GM12878 (cell line): ENCODE data around the gene ZSCAN32. TPM values are rescaled to one million over a fixed set of nuclear protein-coding genes. Genes with fewer than 3 reads are reported as not detected.
A peak's percentile ranks its signal among the peaks of the same experiment; 100 is the strongest.

Experiments used
- BCL11A ChIP-seq: IDR thresholded peaks from 2 replicates; pipeline ENCODE4 v1.6.1; 2011; ENCODE audit warnings: low read depth, low read length
- BHLHE40 ChIP-seq, 2 experiments: fragments of 450-650 bp in 1 of 2; IDR thresholded peaks; 2 replicates each; pipeline ENCODE4 v1.6.1; 2011 to 2017; ENCODE audit warnings: low read depth in 2 of 2, borderline replicate concordance in 1 of 2, improper control_type of control experiment in 1 of 2, low read length in 1 of 2, mild to moderate bottlenecking in 1 of 2
- ETV6 ChIP-seq, 2 experiments: fragments of 450-650 bp in 1 of 2; IDR thresholded peaks in 1 of 2; conservative IDR thresholded peaks in 1 of 2; 2 replicates each; pipeline ENCODE4 v1.6.1; 2014; ENCODE audit warnings: antibody characterized with exemption in 1 of 2, borderline replicate concordance in 1 of 2, low read depth in 1 of 2, mild to moderate bottlenecking in 1 of 2, moderate library complexity in 1 of 2
- FOS ChIP-seq: IDR thresholded peaks from 3 replicates; pipeline ENCODE4 v1.6.1; 2011; ENCODE audit warnings: borderline replicate concordance; ENCODE audit not compliant: insufficient read length; ENCODE audit errors: extremely low read depth
- HDAC2 ChIP-seq: fragments of 200-600 bp; sonication (generic); IDR thresholded peaks from 2 replicates; pipeline ENCODE4 v1.6.1; 2017
- IKZF2 ChIP-seq, 2 experiments: fragments of 450-650 bp; IDR thresholded peaks; 2 replicates each; pipeline ENCODE4 v1.6.1; 2017; ENCODE audit warnings: mild to moderate bottlenecking in 2 of 2, moderate library complexity in 2 of 2
- IRF4 ChIP-seq: IDR thresholded peaks from 2 replicates; pipeline ENCODE4 v1.6.1; 2011; ENCODE audit warnings: low read depth, low read length
- JUNB ChIP-seq: IDR thresholded peaks from 2 replicates; pipeline ENCODE4 v1.6.1; 2016; ENCODE audit warnings: antibody characterized with exemption, mild to moderate bottlenecking
- KDM1A ChIP-seq: fragments of 200-600 bp; sonication (generic); IDR thresholded peaks from 2 replicates; pipeline ENCODE4 v1.6.1; 2016; ENCODE audit warnings: borderline replicate concordance
- MEF2A ChIP-seq: IDR thresholded peaks from 2 replicates; pipeline ENCODE4 v1.6.1; 2011; ENCODE audit warnings: low read depth, mild to moderate bottlenecking, low read length, moderate library complexity; ENCODE audit not compliant: insufficient read depth
- MEF2B ChIP-seq: fragments of 450-650 bp; IDR thresholded peaks from 2 replicates; pipeline ENCODE4 v1.6.1; 2018; ENCODE audit warnings: mild to moderate bottlenecking, moderate library complexity; ENCODE audit not compliant: partially characterized antibody, poor library complexity, severe bottlenecking
- MYC ChIP-seq: IDR thresholded peaks from 2 replicates; pipeline ENCODE4 v1.6.1; 2011; ENCODE audit warnings: mild to moderate bottlenecking, low read length, moderate library complexity, inconsistent platforms; ENCODE audit not compliant: insufficient read depth, insufficient replicate concordance, insufficient read length, severe bottlenecking
- NR2C1 ChIP-seq: fragments of 450-650 bp; IDR thresholded peaks from 2 replicates; pipeline ENCODE4 v1.6.1; 2017; ENCODE audit warnings: antibody characterized with exemption, mild to moderate bottlenecking, moderate library complexity
- RAD51 ChIP-seq: fragments of 450-650 bp; IDR thresholded peaks from 2 replicates; pipeline ENCODE4 v1.6.1; 2016; ENCODE audit warnings: moderate library complexity, mild to moderate bottlenecking, inconsistent platforms
- RUNX3 ChIP-seq: IDR thresholded peaks from 2 replicates; pipeline ENCODE4 v1.6.1; 2012; ENCODE audit warnings: low read length, inconsistent platforms
- SMAD1 ChIP-seq: fragments of 450-650 bp; IDR thresholded peaks from 2 replicates; pipeline ENCODE4 v1.6.1; 2018; ENCODE audit warnings: mild to moderate bottlenecking, low read depth; ENCODE audit not compliant: partially characterized antibody
- TBL1XR1 ChIP-seq: IDR thresholded peaks from 2 replicates; pipeline ENCODE4 v1.6.1; 2012; ENCODE audit warnings: low read depth, low read length, improper control_type of control experiment
- ZBED1 ChIP-seq: IDR thresholded peaks from 2 replicates; pipeline ENCODE4 v1.6.1; 2016; ENCODE audit warnings: borderline replicate concordance
- ZNF384 ChIP-seq: IDR thresholded peaks from 2 replicates; pipeline ENCODE4 v1.6.1; 2012; ENCODE audit warnings: low read depth, mild to moderate bottlenecking, low read length, improper control_type of control experiment, borderline replicate concordance
- polyA plus RNA-seq, 11 experiments: library from polyadenylated mRNA; depleted of rRNA in 4 of 11; unstranded in 6 of 11; stranded (reverse) in 5 of 11; fragments of >200 nt; fragmentation: Nextera tagmentation in 4 of 11; fragmentation: Illumina TruSeq in 1 of 11; extraction: Ambion mirVana in 4 of 11; extraction: Trizol in 1 of 11; gene quantifications; 1 replicate in 1 of 11; 2 replicates in 10 of 11; pipeline versions ENCODE4 v1.2.1 to v1.2.3, GENCODE V29; 2011 to 2016; ENCODE audit warnings: inconsistent platforms in 2 of 11, missing spikeins in 2 of 11, low read depth in 1 of 11
- total RNA-seq, 4 experiments: library from RNA; depleted of rRNA in 3 of 4; stranded (reverse); fragments of >200 nt in 3 of 4; fragmentation: Illumina TruSeq in 1 of 4; extraction: Trizol in 1 of 4; gene quantifications; 2 replicates each; pipeline versions ENCODE4 v1.2.1 to v1.2.3, GENCODE V29; 2013 to 2021
- TF ChIP-seq, protein P1 (sequence below): IDR thresholded peaks from 2 replicates; pipeline ENCODE4 v1.6.1; 2012; ENCODE audit warnings: low read length, inconsistent platforms
- TF ChIP-seq, protein P2 (sequence below): fragments of 450-650 bp; IDR thresholded peaks from 2 replicates; pipeline ENCODE4 v1.6.1; 2016; ENCODE audit warnings: mild to moderate bottlenecking
- TF ChIP-seq, protein P3 (sequence below): IDR thresholded peaks from 2 replicates; pipeline ENCODE4 v1.6.1; 2011; ENCODE audit warnings: borderline replicate concordance, low read depth, mild to moderate bottlenecking, moderate library complexity, mixed read lengths, low read length; ENCODE audit not compliant: insufficient read depth; ENCODE audit errors: extremely low read length

Gene ZSCAN32
- total and polyA plus RNA-seq, 10 of the 15 experiments (the other 5 are each of a cell fraction or from before 2014, with no cell fraction given) = 9.6 to 23.8 (median 15.5) TPM

DNA sequence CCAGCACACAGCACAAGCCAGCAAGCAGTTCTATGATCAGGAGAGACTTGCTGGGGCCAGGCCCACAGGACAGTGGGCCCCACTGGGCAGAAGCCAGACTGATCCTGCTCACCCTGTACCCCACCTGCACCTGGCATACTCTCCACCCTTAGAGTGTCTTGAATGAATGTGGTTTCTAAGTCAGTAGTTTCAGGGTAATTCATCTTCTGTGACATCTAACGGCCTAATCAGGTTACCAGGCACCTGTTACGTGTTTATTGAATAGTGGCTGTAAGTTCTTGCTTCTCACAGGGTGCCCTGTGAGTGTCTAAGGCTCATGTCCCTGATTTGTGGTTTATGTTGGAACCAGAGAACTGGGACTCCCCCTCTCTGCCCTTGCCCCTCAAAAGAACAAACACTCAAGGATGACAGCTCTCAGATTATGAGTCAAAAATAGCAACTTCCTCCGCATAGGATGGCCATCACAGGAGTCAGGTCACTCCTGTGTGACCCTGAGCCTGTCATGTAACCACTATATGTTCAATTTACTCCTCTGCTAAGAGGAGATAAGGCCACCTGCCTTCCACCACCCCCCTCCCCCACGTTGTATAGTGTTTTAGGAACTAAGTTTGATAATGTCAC is 52.1 kb downstream of the ZSCAN32 start (continued):
- TF ChIP-seq, protein P1, sequence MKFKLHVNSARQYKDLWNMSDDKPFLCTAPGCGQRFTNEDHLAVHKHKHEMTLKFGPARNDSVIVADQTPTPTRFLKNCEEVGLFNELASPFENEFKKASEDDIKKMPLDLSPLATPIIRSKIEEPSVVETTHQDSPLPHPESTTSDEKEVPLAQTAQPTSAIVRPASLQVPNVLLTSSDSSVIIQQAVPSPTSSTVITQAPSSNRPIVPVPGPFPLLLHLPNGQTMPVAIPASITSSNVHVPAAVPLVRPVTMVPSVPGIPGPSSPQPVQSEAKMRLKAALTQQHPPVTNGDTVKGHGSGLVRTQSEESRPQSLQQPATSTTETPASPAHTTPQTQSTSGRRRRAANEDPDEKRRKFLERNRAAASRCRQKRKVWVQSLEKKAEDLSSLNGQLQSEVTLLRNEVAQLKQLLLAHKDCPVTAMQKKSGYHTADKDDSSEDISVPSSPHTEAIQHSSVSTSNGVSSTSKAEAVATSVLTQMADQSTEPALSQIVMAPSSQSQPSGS = no peak
- TF ChIP-seq IRF4 = no peak
- no peak for TF ChIP-seq ZNF384
- TF ChIP-seq JUNB = no peak
- TF ChIP-seq TBL1XR1 = no peak
- TF ChIP-seq KDM1A = no peak
- TF ChIP-seq BCL11A = no peak
- TF ChIP-seq FOS = no peak
- peak in 1 of 2 experiments; percentile 61; a peak in 2 of 4 replicates for TF ChIP-seq BHLHE40 (IDR thresholded peaks at IDR 0.05; ENCODE audit: borderline replicate concordance in 1 of 2, low read depth in 2 of 2, low read length in 1 of 2)
- no peak for TF ChIP-seq SMAD1
- TF ChIP-seq HDAC2 = no peak
- TF ChIP-seq, protein P2, sequence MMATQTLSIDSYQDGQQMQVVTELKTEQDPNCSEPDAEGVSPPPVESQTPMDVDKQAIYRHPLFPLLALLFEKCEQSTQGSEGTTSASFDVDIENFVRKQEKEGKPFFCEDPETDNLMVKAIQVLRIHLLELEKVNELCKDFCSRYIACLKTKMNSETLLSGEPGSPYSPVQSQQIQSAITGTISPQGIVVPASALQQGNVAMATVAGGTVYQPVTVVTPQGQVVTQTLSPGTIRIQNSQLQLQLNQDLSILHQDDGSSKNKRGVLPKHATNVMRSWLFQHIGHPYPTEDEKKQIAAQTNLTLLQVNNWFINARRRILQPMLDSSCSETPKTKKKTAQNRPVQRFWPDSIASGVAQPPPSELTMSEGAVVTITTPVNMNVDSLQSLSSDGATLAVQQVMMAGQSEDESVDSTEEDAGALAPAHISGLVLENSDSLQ = peak; percentile 88
- no peak for TF ChIP-seq NR2C1
- TF ChIP-seq MEF2B = peak; percentile 57
- peak; percentile 31; the same call in 1 of the 2 replicates for TF ChIP-seq RUNX3
- TF ChIP-seq ETV6 (conservative IDR thresholded peaks at IDR 0.05 in 1 of 2, IDR thresholded peaks at IDR 0.05 in 1 of 2; ENCODE audit: borderline replicate concordance in 1 of 2, low read depth in 1 of 2) = no peak
- TF ChIP-seq RAD51 = no peak
- peak; percentile 26 to 38; a peak in 1 of 4 replicates for TF ChIP-seq IKZF2 (IDR thresholded peaks at IDR 0.05)
- TF ChIP-seq, protein P3, sequence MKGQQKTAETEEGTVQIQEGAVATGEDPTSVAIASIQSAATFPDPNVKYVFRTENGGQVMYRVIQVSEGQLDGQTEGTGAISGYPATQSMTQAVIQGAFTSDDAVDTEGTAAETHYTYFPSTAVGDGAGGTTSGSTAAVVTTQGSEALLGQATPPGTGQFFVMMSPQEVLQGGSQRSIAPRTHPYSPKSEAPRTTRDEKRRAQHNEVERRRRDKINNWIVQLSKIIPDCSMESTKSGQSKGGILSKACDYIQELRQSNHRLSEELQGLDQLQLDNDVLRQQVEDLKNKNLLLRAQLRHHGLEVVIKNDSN = no peak
- TF ChIP-seq ZBED1 = no peak
- no peak for TF ChIP-seq MYC
- TF ChIP-seq MEF2A = no peak
- TF ChIP-seq, all 136 proteins: peak for 13
